Fibroblast of skin of scalp (primary cell): ENCODE data around the gene TCOF1.
"Not testable (repeated sequence)": the region's sequence is repeated elsewhere in the genome, so short reads cannot be mapped to it uniquely, and the experiment has no call there.

Experiments
- DNase-seq: peaks from one replicate; pipeline ENCODE4 v3.0.0-alpha.2; 2013

The TCOF1 gene

DNA sequence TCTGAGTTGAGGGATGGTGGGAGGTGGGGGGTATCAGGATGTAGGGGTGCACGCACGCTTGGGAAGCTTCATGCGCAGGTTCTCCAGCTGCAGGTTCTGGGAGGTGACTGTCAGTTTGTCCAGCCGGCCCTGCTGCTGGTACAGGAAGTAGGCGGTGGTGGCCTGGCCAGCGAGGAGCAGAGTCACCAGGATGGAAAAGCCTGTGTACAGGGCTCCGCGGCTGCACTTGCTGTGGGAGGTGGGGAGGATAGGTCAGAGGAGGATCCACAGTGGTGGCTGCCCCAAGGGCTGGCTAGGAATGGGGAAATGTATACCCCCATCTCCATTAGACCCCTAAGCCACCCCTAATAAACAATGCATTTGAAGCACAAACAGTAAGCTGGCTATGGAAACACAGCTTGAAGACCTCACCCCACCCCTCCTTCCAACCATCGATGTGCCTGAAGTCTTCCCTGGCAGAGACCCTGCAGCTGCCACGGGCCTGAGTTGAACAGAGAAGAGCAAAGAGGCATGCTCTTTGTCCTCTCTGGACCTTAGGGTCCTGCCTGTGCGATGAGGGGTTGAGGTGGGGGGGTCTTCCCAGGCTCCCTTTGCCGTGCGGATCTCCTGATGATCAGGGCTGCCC is 49.7 kb downstream of the TCOF1 start:
- no peak for DNase-seq

DNA sequence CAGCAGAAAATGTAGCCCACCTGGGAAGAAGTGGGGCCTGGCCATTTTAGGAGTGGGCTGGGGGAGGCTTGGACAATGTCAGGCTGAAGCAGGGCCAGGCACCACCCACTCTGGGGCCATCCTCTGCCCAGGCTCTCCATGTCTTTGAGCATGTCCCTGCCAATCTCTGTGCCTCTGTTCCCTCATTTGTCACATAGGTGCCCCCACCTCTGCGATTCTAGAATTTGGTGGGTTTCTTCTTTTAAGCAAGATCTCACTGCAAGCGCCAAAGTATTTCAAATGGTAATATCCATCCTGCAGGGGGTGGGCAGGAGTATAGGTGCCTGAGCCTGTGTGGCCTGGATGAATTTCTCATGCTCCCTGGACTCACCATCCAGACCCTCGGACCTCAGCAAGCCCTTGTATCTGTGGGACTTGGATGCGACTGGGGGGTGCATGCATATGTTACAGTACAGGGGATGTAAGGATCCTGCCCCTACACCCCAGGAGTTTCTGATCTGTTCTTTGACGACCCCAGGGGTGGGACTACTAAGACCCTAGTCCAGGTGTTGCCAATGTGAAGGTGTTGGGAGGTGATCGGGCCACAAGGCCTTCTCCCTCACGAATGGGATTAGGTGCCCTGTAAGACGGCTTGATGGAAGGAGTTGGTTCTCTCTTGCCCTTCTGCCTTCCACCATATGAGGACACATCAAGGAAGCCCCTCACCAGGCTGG is 50.9 kb downstream of the TCOF1 start:
- no peak for DNase-seq

DNA sequence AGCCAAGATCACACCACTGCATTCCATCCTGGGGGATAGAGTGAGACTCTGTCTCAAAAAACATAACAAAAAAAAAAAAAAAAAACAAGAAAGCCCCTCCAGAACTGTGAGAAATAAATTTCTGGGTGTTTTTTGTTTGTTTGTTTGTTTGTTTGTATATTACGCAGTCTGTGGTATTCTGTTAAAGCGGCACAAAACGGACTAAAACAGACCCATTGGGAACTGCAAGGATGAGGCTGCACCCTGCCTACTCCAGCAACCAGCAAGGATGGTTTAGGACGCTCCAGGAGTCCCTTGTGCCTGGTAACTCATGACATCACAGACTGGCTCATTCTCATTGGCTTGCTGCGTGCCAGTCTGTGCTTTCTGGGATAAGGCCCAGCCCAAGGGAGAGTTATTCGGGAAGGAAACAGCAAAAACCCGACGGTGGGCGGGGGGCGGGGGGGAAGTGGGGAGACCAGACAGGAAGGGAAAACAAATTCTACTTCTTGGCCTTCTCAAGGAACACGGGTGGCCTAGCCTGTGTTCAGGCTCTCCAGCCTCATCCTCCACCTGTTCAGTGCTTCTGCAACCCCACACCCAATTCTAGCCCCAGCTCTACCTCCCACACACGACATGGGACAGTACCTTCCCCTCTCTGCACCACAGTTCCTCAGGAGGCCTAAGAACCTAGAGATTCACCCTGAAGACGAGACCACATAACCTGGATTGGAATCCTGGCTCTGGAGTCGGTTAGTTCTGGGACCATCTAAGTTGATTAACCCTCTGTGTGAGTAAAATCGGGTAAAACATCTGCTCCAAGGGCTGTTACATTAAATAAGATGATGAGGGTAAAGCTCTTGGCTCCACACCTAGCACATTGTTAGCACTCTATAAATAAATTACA is 52.4 kb downstream of the TCOF1 start:
- peak; percentile 86 for DNase-seq

DNA sequence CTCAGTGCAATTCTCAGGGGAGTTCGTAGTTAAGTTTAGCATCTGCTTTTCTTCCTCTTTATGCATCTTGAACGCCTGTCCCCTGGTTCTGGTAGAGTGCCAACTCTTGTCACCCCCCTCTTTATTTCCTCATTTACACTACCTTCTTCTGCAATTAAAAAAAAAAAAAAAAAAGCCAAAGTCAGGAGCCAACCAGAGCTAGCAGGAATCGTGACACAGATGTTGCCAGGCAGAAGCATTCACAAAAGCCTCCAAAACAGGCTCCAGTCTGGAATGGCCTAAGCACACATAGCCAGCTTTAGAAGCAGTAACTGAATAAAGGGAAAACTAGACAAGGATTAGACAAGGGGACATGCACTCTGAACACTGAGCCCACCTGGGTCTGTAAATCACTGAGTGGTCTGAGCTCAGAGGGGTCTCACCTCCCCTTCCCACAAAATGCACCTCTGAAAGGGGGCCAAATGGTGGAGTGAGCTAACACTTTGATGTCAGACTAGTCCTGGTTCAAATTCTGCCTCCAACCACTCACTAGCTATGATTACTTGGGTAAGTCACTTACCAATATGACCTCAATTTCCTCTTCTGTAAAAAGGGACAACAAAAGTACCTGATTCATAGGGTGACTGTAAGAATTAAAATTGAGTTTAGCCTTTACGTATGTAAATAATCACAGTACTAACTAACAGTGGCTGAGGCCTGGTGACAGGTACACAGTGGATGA is 53.2 kb downstream of the TCOF1 start:
- DNase-seq: peak; percentile 68

DNA sequence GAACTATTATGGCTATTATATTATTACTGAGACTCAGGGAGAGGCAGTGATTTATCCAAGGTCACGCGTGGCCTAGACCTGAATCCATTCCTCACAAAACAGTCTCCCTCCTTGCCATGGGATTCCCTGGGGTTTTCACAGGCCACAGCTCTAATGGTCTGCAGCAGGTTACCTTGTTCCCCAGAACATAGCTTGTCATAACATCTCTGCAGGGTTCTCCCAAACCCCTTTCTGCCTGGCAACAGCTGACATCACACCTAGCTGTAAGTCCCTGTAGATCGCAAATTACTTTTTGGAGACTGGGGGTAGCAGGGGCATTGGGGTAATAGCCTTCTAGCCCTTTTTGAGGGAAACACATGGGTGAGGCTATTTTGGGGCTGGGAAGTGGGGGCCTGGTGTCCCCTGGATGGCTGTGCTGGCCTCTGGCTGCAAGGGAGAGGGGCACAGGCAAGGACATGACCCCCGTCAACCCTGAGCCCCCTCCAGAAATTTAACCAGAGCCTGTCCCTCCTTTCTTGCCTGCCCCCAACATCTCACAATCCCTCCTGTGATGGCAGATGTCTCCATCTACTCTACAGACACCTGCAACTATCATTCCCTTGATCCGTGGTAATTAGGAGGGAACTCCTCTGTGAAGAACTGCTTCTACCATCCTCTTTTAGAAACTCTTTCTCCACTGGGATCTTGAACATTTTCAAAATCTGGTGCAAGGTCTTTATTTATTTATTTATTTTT is 53.9 kb downstream of the TCOF1 start:
- DNase-seq: no peak

DNA sequence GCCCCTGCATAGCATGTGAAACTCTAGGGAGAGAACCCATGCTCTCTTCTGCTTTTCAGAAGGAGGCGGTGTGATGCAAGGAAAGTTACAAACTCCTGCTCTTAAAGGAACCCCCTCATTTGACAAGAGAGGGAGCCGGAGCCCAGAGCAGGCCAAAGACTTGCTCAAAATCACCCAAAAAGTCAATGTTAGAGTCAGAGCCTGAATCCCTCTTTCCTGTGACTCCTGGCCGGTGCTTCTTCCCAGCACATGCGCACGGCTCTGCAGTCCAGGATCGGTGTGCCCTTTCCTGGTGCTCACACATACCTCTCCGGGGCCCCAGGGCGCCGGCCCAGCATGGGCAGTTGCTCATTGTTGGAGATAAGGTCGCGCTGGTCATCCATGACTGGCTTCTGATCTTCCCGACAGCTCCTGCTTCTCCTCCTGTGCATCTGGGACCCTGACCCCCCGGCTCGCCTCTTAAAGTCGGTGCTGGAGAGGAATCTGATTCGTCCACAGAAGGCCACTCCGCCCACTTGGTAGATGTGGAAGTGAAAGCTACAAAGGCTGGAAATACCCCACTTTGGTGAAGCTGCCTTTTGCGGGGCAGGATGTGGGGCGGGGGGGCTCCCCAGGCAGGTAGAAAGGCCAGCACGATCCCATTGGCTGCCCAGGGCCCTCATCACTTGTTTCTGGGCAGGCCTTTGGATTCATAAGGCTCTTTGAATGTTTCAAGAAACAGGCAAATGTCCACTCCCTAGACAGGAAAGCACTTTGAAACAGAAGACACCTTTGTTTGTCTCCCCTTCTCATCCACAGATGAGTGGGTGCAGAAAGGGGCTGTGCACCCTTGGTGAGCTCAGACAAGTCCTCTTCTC is 55.0 kb downstream of the TCOF1 start, which contains the start of gene CD74:
TSS of gene CD74 (minus strand) at position 592 of the 857 bp plus-strand sequence. CDS start at position 431, 161 bp downstream.
- DNase-seq: no peak

DNA sequence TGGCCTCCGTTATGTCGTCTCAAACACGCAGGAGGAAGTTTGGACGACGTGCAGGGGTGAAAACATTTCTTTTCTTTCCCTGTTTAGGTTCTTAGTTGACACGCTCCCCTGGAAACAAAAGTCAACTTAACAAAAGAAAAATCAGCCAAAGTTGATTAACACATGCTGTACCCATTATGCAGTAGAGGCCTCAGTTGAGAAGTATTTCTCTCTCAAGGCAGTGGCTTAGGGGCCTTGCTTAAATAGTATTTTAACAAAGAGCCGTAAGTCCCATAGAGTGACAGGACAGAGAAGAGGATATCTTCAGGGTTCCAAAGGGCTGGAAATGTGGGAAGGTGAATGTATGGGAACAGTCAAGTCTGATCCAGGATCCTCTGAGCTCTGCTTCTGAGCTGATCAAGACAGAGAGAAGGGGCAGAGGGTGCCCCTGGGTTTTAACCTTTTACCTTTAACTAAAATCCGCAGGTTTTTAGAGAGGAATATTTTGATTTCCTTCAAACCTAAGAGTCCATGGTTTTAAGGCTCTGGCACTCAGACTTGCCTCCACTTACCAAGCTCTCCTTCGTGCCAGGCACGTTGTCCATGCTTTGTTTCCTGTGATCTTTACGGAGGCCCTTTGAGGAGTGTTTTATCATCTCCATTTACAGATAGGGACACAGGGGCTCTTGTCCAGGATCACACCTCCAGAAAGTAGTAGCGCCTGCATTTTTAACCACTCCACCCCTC is 55.8 kb downstream of the TCOF1 start:
- DNase-seq: no peak

GRCh38 chr5:150413902-150414790 is 56.6 kb downstream of the TCOF1 start:
- DNase-seq: not testable (repeated sequence)

- DNase-seq: no peak
Measured at GRCh38 chr5:150419630-150420270, 62.3 kb downstream of the TCOF1 start.

- DNase-seq: no peak
Measured at GRCh38 chr5:150422075-150422474, 64.6 kb downstream of the TCOF1 start.

DNA sequence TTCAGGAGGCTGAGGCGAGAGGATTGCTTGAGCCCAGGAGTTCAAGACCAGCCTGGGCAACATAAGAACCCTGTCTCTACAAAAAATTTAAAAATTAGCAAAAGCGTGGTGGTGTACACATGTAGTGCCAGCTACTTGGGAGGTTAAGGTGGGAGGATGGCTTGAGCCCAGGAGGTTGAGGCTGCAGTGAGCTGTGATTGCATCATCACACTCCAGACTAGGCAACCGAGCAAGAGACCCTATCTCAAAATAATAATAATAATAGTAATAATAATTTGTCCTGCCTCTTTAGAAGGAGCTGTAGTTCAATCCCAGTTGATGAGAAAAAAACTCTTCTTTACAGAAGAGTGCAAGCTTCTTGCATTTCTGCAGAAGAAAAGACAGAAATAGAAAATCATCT is 65.3 kb downstream of the TCOF1 start:
- DNase-seq: no peak

GRCh38 chr5:150426165-150426564 is 68.7 kb downstream of the TCOF1 start:
- not testable (repeated sequence) for DNase-seq

GRCh38 chr5:150428106-150428876 is 70.8 kb downstream of the TCOF1 start:
- no peak for DNase-seq

- DNase-seq: no peak
Measured at GRCh38 chr5:150428978-150429377, 71.5 kb downstream of the TCOF1 start.

GRCh38 chr5:150429410-150429873 is 71.9 kb downstream of the TCOF1 start:
- no peak for DNase-seq

GRCh38 chr5:150431048-150431447 is 73.6 kb downstream of the TCOF1 start:
- DNase-seq: no peak

DNA sequence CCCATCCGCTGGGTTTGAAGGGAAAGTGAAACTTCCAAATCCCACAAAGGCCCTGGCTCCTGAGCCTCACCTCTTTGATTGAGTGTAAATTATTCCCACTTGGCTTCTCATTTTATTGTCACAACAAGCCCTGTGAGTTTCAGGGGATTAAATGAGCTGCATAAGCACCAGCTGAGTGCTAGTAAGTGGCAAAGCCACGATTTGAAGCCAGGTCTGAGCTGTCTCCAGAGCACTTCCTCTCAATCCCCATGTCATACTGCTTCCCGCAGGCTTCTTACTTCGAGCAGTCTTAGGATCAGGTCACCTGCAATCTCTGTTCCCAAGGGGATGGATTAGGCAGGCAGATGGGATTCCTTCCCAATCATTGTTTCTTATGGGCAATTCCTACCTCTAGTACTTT is 74.1 kb downstream of the TCOF1 start:
- no peak for DNase-seq

DNA sequence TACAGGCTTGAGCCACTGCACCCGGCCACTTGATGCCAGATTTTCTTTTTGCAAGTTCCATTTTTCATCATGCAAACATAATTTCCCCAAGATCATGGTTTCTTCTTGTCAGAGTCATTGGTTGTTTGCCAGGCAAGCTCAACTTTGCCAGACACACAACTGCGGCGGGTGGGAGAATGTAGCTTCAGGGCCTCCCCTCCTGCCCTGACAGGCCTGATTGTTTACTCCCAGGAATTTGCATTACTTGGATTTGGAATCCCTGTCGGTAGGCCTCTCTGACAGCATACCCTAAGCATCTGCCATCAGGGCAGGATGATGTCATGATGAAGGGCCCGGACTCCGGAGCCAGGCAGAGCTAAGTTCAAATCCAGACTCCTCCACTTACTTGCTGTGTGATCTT is 77.0 kb downstream of the TCOF1 start:
- peak; percentile 84 for DNase-seq
